Peyer's patch (tissue), 4 donors: ENCODE data around the gene SYCE3.

Experiments used
- CTCF ChIP-seq, 6 experiments: fragments of 450-650 bp in 4 of 6; fragments of 200-600 bp in 2 of 6; sonication (generic) in 1 of 6; IDR thresholded peaks; one replicate each; pipeline ENCODE4 v1.5.1; 2017 to 2019; ENCODE audit warnings: antibody characterized with exemption in 6 of 6, mild to moderate bottlenecking in 3 of 6, moderate library complexity in 1 of 6
- POLR2A ChIP-seq, 2 donors: fragments of 450-650 bp; IDR thresholded peaks; one replicate each; pipeline ENCODE4 v1.5.1; 2017; ENCODE audit warnings: antibody characterized with exemption in 2 of 2, mild to moderate bottlenecking in 2 of 2, moderate library complexity in 2 of 2

GRCh38 chr22:50560034-50560433 is 2.7 kb downstream of the SYCE3 start:
- no peak for TF ChIP-seq CTCF (IDR thresholded peaks at IDR 0.05)
- no peak for TF ChIP-seq POLR2A (IDR thresholded peaks at IDR 0.05)
